IPS DF 19.7 (cell line): ENCODE measurements around the gene NCBP2L.
"Not testable (repeated sequence)": the region's sequence is repeated elsewhere in the genome, so short reads cannot be mapped to it uniquely, and the experiment has no call there.

Experiments used
- DNase-seq: peaks from one replicate; pipeline ENCODE4 v3.0.0-alpha.2; 2013; ENCODE audit warnings: low read depth, low spot score

Gene NCBP2L

GRCh38 chrX:107810053-107810452 lies 32.5 kb downstream of the NCBP2L start:
- DNase-seq = not testable (repeated sequence)

- DNase-seq = no peak
Observed at GRCh38 chrX:107818900-107819521, 41.5 kb downstream of the NCBP2L start.

- no peak for DNase-seq
Observed at GRCh38 chrX:107823042-107823441, 45.5 kb downstream of the NCBP2L start.

GRCh38 chrX:107823456-107823855 lies 45.9 kb downstream of the NCBP2L start:
- DNase-seq = no peak

- DNase-seq = no peak
Observed at GRCh38 chrX:107825698-107826237, 48.2 kb downstream of the NCBP2L start, which contains the start of gene MID2. Gene MID2 (plus strand): TSS chrX:107825866. CDS start chrX:107826427, 561 bp downstream.

- no peak for DNase-seq
Observed at GRCh38 chrX:107826238-107827029, 48.9 kb downstream of the NCBP2L start.

- no peak for DNase-seq
Observed at GRCh38 chrX:107827030-107827831, 49.7 kb downstream of the NCBP2L start.

GRCh38 chrX:107827852-107828251 lies 50.3 kb downstream of the NCBP2L start:
- no peak for DNase-seq

- DNase-seq = no peak
Observed at GRCh38 chrX:107829878-107830277, 52.3 kb downstream of the NCBP2L start.

GRCh38 chrX:107831071-107831730 lies 53.7 kb downstream of the NCBP2L start:
- DNase-seq = no peak

GRCh38 chrX:107834275-107835201 lies 57.0 kb downstream of the NCBP2L start:
- no peak for DNase-seq

GRCh38 chrX:107836958-107837357 lies 59.4 kb downstream of the NCBP2L start:
- DNase-seq = no peak

GRCh38 chrX:107840971-107841370 lies 63.4 kb downstream of the NCBP2L start:
- no peak for DNase-seq

GRCh38 chrX:107842715-107843400 lies 65.3 kb downstream of the NCBP2L start:
- DNase-seq = no peak
